ELF-1 (cell line): ENCODE measurements around the gene PTK7.
A peak's percentile ranks its signal among the peaks of the same experiment; 100 is the strongest.

ENCODE experiments used
- DNase-seq: peaks from one replicate; pipeline ENCODE4 v3.0.0-alpha.2; 2016; ENCODE audit warnings: low read depth, low spot score

PTK7 gene

DNA sequence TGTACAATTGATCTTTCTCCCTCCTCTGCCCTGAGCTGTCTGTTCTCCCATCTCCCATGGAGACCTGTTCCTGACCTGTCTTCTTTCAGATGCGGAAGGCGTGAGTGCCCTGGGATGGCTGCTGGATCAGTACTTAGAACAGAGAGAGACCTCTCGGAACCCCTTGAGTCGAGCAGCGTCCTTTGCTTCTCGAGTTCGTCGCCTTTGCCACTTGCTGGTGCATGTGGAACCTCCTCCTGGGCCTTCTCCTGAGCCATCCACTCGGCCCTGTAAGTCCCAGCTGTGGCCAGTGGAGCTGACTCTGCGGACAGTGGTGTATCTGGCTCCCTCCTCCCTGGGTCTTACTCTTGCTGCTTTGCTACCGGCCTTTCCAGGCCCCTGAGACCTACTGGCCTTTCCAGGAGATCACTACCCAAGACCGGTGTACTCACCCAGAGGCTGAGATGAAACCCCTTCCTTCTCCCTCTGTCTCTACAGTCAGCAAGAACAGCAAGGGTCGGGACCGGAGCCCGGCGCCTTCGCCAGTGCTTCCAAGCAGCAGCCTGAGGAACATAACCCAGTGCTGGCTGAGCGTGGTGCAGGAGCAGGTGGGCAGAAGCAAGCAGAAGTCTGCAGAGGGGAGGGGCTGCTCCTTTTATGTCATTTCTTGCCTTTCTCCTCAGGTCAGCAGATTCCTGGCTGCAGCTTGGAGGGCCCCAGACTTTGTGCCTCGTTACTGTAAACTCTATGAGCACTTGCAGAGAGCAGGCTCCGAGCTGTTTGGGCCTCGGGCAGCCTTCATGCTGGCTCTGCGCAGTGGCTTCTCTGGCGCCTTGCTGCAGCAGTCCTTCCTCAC, 128.4 kb downstream of the PTK7 start:
- DNase-seq: peak; percentile 47

DNA sequence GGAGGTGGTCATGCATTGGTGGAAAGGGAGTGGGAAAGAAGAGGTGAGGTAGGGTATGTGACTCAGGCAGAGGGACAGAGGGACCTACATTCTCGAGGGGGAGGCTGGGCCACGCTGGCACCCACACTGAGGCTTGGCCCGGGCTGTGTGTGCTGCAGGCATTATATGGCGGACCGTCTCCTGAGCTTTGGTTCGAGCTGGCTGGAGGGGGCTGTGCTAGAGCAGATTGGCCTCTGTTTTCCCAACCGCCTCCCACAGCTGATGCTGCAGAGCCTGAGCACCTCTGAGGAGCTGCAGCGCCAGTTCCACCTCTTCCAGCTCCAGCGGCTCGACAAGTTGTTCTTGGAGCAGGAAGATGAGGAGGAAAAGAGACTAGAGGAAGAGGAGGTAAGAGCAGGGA, 129.7 kb downstream of the PTK7 start:
- DNase-seq: no peak

DNA sequence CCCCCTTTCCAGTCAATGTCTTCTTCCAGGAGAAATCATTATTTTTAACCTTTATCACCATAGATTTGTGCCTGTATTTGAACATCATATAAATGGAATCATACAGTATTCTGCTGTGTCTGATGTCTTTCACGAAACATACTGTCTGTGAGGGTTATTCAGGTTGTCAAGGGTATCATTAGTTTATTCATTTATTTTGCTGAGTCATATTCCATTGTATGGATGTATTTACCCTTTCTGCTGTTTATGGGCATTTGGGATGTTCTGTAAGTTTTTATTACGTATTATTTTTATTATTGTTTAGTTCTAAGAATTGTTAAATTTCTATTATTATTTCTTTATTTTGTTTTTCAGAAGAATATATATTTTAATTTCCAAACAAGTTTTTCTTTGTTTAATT, 131.2 kb downstream of the PTK7 start:
- DNase-seq: no peak
